ENCODE measurements around the gene KDM3B.
"Not testable (repeated sequence)": the region's sequence is repeated elsewhere in the genome, so short reads cannot be mapped to it uniquely, and the experiment has no call there.

The KDM3B gene

DNA sequence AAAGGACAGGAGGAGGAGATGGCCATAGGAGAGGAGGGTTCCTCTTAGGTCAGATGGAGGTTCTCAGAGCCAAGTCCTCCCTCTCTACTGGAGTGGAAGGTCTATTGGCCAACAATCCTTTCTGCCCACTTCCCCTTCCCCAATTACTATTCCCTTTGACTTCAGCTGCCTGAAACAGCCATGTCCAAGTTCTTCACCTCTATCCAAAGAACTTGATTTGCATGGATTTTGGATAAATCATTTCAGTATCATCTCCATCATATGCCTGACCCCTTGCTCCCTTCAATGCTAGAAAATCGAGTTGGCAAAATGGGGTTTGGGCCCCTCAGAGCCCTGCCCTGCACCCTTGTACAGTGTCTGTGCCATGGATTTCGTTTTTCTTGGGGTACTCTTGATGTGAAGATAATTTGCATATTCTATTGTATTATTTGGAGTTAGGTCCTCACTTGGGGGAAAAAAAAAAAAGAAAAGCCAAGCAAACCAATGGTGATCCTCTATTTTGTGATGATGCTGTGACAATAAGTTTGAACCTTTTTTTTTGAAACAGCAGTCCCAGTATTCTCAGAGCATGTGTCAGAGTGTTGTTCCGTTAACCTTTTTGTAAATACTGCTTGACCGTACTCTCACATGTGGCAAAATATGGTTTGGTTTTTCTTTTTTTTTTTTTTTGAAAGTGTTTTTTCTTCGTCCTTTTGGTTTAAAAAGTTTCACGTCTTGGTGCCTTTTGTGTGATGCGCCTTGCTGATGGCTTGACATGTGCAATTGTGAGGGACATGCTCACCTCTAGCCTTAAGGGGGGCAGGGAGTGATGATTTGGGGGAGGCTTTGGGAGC is 115.9 kb downstream of the KDM3B start:
- no peak for DNase-seq (ENCODE audit: low spot score)

DNA sequence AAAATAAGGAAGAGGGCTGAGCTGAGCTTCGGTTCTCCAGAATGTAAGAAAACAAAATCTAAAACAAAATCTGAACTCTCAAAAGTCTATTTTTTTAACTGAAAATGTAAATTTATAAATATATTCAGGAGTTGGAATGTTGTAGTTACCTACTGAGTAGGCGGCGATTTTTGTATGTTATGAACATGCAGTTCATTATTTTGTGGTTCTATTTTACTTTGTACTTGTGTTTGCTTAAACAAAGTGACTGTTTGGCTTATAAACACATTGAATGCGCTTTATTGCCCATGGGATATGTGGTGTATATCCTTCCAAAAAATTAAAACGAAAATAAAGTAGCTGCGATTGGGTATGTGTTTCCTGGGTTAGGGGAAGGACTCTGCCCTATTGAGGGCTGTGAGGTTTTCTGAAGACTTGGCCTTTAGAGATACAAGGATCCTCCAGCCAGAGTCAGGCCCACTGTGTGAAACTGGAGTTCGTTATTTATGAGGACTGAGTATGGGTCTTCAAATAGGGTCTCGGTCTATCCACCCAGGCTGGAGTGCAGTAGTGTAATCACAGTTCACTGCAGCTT is 116.6 kb downstream of the KDM3B start:
- DNase-seq (ENCODE audit: low spot score): no peak

DNA sequence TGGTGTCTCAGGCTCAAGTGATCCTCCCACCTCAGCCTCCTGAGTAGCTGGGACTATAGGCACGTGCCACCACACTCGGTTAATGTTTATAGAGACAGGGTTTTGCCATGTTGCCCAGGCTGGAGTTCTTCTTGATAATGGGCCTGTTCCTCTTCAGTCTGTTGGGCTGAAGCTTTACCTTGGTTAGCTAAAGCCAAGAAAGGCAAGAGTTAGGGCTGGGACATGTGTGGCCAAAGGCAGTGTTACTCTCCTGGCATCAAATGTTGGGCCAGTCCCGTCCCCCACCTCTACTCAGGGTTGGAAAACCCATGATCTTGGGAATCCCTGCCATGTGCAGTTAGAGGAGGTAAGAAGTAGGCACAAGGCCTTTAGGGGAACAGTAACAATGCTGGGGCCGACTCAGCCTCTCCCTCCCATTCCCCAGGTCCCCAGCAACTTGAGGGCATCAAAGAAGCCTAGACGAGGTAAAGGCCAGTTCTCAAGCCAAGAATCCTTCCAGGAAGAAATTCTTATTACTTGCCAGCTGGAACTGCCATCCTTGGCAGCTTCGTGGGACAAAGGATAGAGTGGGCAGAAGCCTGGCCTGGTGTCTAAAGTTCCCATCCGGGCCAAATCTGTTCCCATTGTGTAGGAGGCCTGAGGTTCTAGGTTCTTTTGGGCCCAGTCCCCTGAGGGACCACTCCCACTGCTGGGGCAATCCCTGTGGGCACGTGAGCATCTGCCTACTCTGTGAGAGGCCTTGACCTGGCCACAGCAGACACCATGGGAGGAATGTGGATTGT is 117.2 kb downstream of the KDM3B start:
- peak; percentile 39 for DNase-seq (ENCODE audit: low spot score)

DNA sequence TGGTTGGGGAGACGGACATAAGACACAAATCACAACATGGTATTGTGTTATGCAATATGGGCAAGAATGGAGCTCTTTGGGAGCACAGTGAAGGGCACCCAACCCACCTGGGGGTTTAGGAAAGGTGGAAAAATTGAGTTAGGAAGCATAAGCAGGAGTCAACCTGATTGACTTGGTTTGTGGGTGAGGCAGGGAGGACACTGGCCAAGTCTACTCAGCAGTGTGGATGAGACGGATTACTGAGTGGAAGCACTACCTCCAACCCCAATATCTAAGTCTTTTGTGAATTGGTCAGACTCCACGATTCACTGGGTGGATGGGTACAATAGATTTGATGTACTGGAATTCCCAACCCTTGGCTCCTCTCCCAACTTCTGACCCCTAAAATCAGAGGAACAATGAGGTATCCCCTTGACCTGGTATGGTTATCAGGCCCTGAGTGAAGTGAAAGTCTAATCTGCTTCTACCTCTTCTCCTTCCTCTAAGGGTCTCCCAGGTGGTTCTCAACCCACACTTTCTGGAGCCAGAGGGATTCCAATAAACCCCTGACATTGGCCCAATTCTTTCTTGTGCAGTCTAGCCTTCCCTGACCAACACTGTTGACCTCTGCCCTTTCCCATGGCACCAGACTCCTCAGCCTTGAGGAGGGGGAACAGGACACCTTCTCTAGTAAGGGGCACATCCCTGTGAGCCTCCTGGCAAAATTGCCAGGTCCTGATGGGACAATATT is 118.0 kb downstream of the KDM3B start:
- DNase-seq (ENCODE audit: low spot score): no peak

DNA sequence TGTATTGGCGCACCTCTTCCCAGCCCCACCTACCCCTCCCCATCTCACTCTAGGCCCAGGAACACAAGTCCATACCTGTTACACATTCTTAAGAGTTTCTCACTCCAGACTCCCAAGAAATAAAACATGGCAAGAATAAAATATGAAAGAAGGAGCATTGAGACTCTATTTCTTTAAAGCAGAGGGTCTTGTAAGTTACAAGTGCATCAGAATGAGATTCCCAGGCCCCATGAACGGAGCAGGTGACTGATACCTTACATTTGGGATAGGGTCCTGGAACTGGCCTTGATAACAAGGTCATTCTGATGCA is 118.5 kb downstream of the KDM3B start:
- no peak for DNase-seq (ENCODE audit: low spot score)

DNA sequence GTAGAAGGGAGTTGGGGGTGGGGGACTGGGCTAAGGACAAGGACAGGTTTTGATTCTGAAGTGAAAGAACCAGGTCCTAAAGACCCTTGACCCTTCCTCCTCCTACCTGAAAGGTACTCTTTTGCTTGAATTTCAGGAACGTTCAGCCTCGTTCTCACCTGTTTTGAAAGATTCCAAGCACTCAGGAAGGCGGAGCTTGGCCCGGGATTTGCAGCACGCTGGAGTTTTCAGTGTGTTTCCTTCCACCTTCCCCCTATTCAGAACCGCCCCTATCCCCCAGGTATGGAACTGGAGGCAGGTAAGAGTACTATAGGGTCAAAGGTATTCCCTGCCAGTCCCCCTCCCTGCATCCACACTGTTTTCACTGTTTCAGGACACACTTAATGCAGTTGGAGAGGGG is 119.9 kb downstream of the KDM3B start:
- no peak for DNase-seq (ENCODE audit: low spot score)

DNA sequence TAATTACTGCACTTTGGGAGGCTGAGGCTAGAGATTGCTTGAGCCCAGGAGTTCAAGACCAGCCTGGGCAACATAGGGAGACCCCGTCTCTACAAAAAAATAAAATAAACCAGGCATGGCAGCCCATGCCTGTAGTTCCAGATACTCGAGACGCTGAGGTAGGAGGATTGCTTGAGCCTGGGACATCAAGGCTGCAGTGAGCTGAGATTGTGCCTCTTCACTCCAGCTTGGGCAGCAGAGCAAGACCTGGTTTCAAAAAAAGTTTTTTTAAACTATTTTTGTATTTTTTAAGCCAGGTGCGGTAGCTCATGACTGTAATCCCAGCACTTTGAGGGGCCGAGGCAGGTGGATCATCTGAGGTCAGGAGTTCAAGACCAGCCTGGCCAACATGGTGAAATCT is 120.7 kb downstream of the KDM3B start:
- DNase-seq (ENCODE audit: low spot score): not testable (repeated sequence)

DNA sequence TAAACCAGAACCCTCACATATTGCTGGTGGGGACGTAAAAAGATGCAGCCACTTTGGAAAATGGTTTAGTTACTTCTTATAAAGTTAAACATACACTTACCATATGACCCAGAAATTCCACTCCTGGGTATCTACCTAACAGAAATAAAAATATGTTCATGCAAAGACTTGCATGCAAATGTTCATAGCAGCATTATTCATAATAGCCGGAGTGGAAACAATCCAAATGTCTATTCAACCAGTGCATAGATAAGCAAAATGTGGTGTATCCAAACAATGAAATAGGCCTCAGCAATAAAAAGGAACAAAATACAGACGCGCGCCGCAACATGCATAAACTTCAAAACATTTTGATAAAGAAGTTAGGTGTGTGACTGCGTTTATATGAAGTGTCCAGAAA is 124.4 kb downstream of the KDM3B start:
- DNase-seq (ENCODE audit: low spot score): no peak

DNA sequence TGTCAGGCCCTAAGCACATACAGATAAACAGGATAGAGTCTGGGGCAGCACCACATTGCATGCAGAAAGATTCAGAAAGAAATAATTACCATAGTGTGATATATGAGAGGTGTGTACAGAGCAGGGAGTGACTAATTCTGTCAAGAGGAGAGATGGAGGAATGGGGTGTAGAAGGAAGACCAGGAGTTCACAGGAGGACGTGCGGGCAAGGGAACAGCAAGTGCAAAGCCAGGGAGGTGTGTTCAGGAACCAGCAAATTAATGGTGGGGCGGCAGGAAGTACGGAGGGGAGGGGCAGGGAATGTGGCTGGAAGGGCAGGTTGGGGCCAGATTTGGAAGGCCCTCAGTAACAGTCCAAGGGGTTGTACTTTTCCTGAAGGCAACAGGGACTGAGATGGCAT is 130.2 kb downstream of the KDM3B start:
- no peak for DNase-seq (ENCODE audit: low spot score)

Data from AG08396 (cell line).